Fibroblast of pulmonary artery (primary cell): ENCODE data around the gene URB1.
"Not testable (repeated sequence)": the region's sequence is repeated elsewhere in the genome, so short reads cannot be mapped to it uniquely, and the experiment has no call there.

Experiments
- DNase-seq: peaks from one replicate; pipeline ENCODE4 v3.0.0-alpha.2; 2010; ENCODE audit warnings: low read depth
- H3K4me3 ChIP-seq: replicated peaks from 2 replicates; pipeline ENCODE4 v1.5.1; 2011; ENCODE audit warnings: low read depth, mild to moderate bottlenecking, control low read depth, low read length, moderate library complexity
- TF ChIP-seq, protein P1 (sequence below): IDR thresholded peaks from 2 replicates; pipeline ENCODE4 v1.5.1; 2011; ENCODE audit warnings: mild to moderate bottlenecking, control low read depth, low read length, inconsistent platforms; ENCODE audit errors: missing control alignments

The URB1 gene

DNA sequence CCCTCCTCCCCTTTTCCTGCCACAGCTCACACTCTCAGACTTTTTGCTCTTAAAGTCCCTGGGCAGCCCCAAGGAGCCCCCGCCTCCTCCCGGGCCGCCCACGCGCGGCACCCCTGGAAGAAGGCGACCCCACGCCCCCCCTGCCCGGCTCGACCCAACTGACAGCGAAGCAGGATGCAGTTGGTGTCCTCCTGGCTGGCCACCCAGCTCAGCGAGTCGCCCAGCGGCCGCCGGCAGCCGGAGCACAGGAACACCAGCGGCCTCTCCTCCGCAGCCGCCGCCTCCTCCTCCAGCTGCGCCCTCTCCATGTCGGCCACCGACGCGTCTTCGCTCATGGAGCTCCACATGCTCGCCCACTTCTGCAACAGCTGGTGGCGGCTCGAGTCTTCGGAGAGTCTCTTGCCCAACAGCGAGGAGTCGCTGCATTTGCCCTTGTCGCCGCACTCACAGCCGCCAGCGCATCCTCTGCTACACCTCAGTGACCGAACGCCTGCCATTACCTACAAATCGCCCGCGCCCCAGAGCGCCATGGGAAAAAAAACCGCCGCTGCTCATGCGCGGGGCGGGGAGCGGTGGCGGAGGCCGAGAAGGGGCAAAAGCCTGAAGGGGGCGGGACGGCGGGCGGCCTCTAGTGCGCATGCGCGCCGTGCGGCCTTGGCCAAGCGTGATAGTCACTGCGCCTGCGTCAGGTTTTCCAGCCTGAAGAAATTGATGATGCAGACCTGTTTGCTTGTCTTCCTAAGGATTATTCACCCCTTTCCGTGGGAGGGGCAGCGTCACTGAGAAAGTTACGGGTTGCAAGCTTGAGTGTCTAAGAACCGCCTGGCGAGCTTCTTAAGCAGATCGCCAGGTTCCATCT, 114.1 kb downstream of the URB1 start, which contains the start of gene MIS18A:
MIS18A (minus strand) TSS at position 532 of the 859 bp plus-strand sequence; CDS start at position 497, 35 bp downstream.
- DNase-seq, result peak; percentile 96
- H3K4me3 ChIP-seq, result peak within 1 kb of the TSS; percentile 92
- TF ChIP-seq, protein P1, sequence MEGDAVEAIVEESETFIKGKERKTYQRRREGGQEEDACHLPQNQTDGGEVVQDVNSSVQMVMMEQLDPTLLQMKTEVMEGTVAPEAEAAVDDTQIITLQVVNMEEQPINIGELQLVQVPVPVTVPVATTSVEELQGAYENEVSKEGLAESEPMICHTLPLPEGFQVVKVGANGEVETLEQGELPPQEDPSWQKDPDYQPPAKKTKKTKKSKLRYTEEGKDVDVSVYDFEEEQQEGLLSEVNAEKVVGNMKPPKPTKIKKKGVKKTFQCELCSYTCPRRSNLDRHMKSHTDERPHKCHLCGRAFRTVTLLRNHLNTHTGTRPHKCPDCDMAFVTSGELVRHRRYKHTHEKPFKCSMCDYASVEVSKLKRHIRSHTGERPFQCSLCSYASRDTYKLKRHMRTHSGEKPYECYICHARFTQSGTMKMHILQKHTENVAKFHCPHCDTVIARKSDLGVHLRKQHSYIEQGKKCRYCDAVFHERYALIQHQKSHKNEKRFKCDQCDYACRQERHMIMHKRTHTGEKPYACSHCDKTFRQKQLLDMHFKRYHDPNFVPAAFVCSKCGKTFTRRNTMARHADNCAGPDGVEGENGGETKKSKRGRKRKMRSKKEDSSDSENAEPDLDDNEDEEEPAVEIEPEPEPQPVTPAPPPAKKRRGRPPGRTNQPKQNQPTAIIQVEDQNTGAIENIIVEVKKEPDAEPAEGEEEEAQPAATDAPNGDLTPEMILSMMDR, result no peak

DNA sequence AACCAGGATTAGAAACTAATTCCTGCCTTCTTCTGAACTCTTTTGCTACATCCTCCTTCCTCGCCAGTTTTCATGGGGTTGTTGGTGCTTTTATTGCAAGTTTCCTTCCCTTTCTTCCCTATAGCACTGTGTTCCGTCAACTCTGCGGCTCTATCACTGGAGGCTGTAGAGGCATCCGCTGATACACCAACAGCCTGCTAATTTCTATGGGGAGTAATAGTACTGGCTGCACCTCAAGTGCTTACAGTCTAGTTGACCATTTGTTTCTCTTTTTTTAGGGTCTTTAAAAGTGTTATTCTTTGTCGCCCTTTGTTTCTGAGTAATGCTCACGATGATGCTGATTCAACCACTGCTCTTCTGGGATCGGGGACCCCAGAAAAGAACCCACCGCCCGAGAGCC, 114.7 kb downstream of the URB1 start:
- peak overlapping the region; percentile 92 for H3K4me3 ChIP-seq
- TF ChIP-seq, protein P1, result no peak
- no peak for DNase-seq

DNA sequence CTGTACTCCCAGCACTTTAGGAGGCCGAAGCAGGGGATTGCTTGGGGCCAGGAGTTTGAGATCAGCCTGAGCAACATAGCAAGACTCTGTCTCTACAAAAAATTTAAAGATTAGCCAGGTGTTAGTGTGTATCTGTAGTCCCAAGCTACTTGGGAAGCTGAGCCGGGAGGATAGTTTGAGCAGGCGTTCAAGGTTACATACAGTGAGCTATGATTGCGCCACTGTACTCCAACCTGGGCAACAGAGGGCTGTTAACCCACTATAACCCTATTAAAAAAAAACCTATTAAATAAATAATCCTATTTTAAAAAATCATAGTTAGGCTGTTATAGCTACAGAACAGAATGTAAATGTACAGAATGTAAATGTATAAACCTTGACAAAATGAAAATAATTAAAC, 116.1 kb downstream of the URB1 start:
- TF ChIP-seq, protein P1, result no peak
- no peak overlapping the region for H3K4me3 ChIP-seq
- DNase-seq, result no peak

DNA sequence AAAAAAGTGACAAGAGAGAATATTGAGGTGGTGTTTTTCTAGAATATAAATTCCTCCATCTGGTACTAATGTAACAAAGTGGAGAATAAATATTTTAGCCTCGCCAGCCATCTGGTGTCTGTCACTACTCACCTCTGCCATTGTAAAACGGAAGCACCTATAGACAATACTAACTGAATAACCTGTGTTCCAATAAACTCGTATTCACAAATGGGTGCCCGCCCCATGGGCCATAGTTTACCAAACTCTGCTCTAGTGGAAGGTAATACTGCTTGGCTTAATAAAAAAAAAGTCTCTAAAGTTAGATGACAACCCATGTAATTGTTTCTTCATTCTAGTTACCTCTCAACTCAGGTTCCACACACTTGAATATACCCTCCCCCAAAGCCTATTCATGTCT, 122.1 kb downstream of the URB1 start:
- no peak for DNase-seq
- no peak overlapping the region for H3K4me3 ChIP-seq
- TF ChIP-seq, protein P1, result no peak

DNA sequence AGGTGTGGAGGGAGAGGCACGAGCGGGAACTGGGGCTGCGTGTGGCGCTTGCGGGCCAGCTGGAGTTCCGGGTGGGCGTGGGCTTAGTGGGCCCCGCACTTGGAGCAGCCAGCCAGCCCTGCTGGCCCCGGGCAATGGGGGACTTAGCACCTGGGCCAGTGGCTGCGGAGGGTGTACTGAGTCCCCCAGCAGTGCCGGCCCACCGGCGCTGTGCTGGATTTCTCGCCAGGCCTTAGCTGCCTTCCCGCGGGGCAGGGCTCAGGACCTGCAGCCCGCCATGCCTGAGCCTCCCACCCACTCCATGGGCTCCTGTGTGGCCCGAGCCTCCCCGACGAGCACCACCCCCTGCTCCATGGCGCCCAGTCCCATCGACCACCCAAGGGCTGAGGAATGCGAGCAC, 127.5 kb downstream of the URB1 start:
- DNase-seq, H3K4me3 ChIP-seq: not testable (repeated sequence)

DNA sequence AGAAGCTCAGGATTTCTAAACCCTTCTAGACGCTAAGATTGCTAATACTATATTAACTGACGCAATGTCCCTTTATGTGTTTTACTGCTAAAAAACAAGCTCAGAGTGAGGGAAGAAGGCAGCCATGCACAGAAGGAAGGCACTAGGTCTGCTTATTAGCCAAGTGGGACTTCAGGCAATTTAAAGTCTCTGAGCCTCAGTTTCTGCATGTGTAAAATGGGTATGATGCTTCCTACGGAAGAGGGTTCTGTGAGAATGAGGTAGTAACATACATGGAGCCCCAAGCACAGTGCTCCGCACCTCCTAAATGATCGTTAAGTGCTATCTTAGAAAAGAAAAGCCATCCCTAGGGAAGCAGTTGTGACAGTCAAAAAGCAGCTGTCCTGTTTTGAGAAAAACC, 130.9 kb downstream of the URB1 start:
- no peak overlapping the region for H3K4me3 ChIP-seq
- TF ChIP-seq, protein P1, result no peak

More for the DNA sequence above, 130.9 kb downstream of the URB1 start:
- DNase-seq, result no peak
